GM10248 (cell line): ENCODE data around the gene RUNX2.

Source experiments
- CTCF ChIA-PET: fragments of 300-600 bp; sonication (Branson Sonifier 250); formaldehyde crosslinking; extraction: SDS; loops from one replicate; lab custom pipeline; 2021; ENCODE audit warnings: antibody characterized with exemption; lab: Yijun Ruan, JAX
- POLR2A ChIA-PET: fragments of 350-650 bp; sonication (Branson Sonifier 250); formaldehyde crosslinking; extraction: SDS; loops from one replicate; lab custom pipeline; 2020; ENCODE audit warnings: antibody characterized with exemption; lab: Yijun Ruan, JAX
- DNase-seq: peaks from one replicate; pipeline ENCODE4 v3.0.0; 2012; ENCODE audit errors: extremely low spot score
- CTCF ChIP-seq: IDR thresholded peaks from 2 replicates; pipeline ENCODE4 v1.5.1; 2012; ENCODE audit warnings: mild to moderate bottlenecking, low read depth; ENCODE audit errors: extremely low read depth, missing control alignments, control extremely low read depth

RUNX2 gene

GRCh38 chr6:45702849-45703739 lies 375.0 kb downstream of the RUNX2 start:
- no peak for DNase-seq

GRCh38 chr6:45704056-45704800 lies 376.1 kb downstream of the RUNX2 start:
- POLR2A ChIA-PET, result no interaction called here
- CTCF ChIA-PET, result interaction anchor here (2.3 to 3.6 kb wide), 2 partner anchors 10 to 14 kb away, joined by 12 to 15 read pairs; no protein-coding TSS in a partner anchor
- no peak for DNase-seq
- TF ChIP-seq CTCF, result no peak

More at GRCh38 chr6:45702849-45703739, 375.0 kb downstream of the RUNX2 start:
- TF ChIP-seq CTCF, result no peak
- ChIA-PET POLR2A (interaction anchor here (0.7 kb wide), 1 partner anchor 105 kb away, joined by 4 read pairs; no protein-coding TSS in a partner anchor), CTCF (interaction anchor here (1.1 to 3.6 kb wide), 7 partner anchors 12 to 25 kb away, joined by 3 to 15 read pairs (median 3); no protein-coding TSS in a partner anchor)

DNA sequence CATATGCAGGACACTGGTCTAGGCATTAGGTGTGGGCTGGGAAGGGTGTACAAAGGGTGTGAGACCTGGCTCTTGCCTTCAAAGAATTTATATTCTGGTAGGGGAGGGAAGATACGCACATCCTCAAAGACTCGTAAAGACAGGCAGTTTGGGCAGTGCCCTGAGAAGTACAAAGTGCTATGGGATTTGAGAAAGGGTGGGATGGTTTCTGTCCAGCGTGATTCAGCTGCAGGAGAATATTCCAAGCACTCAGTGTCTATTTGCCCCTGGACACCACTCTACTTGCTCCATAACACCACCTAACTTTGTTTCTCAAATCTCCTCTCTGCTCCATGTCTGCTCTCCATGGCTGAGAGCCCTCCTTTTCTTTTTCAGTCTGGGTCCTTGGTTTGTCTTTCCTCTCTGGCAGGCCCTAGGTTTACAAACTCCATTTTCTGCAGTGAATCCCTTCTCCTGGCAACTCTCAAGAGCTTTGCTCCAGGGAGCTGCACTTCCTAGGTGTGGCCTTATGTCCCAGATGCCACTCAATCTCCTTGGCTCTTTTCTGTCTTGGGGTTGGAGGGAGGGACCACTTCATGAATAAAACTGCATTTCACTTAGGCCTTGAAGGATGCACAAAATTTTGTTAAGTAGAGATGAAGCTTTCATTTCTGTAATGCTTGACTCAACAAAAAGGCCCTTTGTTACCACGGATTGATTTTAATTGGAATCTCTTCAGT lies 377.2 kb downstream of the RUNX2 start:
- CTCF ChIA-PET, result interaction anchor here (2.3 to 3.6 kb wide), 2 partner anchors 9 to 15 kb away, joined by 12 to 15 read pairs; no protein-coding TSS in a partner anchor
- DNase-seq, result no peak
- TF ChIP-seq CTCF, result no peak
- POLR2A ChIA-PET, result no interaction called here

DNA sequence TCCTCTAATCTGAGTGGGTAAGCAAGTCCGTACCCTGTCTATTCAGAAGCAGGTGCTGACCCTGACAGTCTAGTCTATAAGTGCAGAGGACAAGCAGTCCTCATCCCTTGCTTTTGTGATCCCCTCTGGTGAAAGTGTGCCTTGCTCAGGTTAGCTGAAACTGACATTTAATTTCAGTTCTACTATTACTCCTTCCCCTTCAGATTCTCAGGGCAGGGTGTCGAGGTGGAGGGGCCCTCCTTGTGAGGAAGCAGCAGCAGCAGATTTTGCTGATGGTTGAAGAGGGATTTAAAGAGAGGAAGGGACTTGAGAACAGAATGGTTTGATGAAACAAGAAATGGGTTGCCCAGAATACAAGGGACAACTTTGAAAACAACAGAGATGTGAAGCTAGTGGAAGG lies 378.2 kb downstream of the RUNX2 start:
- DNase-seq, result no peak
- ChIA-PET POLR2A (no interaction called here), CTCF (interaction anchor here (0.7 to 1.4 kb wide), 2 partner anchors 9 to 16 kb away, joined by 3 to 4 read pairs; no protein-coding TSS in a partner anchor)
- no peak for TF ChIP-seq CTCF

- ChIA-PET CTCF (interaction anchor here (1.4 to 1.6 kb wide), 2 partner anchors 10 to 29 kb away, joined by 4 read pairs; no protein-coding TSS in a partner anchor), POLR2A (no interaction called here)
- no peak for DNase-seq
- no peak for TF ChIP-seq CTCF
Observed at GRCh38 chr6:45707176-45707575, 379.0 kb downstream of the RUNX2 start.
